T-helper 1 cell treated with Interleukin-12 subunit alpha and Interleukin-12 subunit beta and Interleukin-4 antibody, amounts not matched to agents 30 ng/mL and 1 ng/mL, for 36 hours (primary cell): ENCODE measurements around the gene TFAP2D. TPM values are rescaled to one million over a fixed set of nuclear protein-coding genes. Genes with fewer than 3 reads are reported as not detected.

Experiments
- intact Hi-C: fragments of 100-400 bp; cut with micrococcal nuclease; formaldehyde crosslinking; loops from one replicate; pipeline ENCODE4 v1.15.1; 2024
- total RNA-seq: library from RNA; stranded (reverse); gene quantifications from 2 replicates; pipeline ENCODE4 v1.2.3, GENCODE V29; 2022

The TFAP2D gene
- total RNA-seq, result not detected in 2 replicates

DNA sequence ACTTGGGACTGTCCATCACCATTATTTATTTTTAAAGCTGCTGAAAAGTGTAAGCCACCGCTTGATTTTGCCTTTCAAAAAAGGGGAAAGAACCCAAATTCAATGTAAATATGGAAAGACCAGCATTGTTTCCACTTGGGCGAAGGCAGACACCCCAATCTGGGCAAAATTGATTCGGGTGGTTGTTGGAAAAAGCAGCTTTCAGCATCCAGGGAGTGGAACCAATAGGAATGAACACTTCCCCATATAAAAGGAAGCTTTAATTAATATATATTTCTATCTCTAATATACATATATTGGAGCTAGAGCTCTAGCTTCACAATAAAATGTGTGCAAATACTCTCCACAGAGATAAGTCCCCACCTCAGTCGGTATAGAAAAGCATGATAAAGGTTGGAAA, at the start of gene TFAP2D:
Gene TFAP2D, plus strand, starts transcription at position 301 of the 400 bp plus-strand sequence. CDS start 530 bp downstream, outside the sequence.
- intact Hi-C loops, result loop anchor here (1.0 kb wide), 1 partner anchor 12 kb away; no protein-coding TSS in a partner anchor

GRCh38 chr6:50663806-50664205, 49.5 kb upstream of the TFAP2D start:
- intact Hi-C loops, result no loop called here

DNA sequence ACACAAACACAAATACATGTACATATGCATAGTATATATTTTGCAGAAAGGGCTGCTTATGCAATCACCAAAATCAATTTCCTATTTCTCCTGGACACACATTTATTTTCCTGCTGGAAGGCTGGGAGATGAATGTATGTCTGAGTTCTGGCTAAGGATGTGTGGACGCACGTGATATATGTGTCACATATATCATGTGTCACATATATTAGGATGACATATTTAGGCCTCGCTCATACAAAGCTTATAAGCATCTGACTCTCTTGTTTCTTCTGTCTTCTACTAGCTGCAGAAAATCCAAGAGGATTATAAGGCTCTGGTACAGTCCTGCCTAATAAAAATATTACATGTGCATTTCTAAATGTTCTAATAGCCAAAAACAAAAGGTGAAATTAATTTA, 47.2 kb upstream of the TFAP2D start:
- intact Hi-C loops, result no loop called here

DNA sequence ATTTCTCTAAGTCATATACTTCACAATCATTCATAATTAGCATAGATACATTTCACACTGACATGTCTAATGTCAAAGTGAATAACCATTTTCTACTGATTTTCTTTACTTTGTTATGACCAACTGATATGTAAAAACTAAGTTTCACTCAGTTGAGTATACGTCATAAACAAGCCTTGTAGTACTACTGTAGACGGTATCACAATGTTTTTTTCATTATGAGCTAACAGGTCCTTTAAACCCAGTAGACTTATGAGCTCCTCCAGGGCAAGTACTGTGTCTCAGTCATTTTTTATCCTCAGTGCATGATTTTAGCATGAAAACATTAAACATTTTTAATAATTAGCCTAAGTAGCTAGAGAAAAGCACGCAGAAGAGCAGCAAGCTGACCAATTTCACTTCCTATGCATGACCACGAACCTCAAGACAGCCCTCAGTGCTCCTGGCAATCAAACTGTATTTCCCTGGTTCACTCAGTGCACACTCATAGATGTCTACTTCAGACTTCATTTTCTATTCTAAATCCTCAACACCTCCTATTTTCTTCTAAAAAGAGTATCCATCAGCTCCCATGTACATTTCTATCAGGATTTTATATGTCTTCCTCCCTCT, 32.0 kb upstream of the TFAP2D start:
- intact Hi-C loops, result no loop called here

- intact Hi-C loops, result no loop called here
These were observed 24.1 kb upstream of the TFAP2D start for GRCh38 chr6:50689210-50689609.

DNA sequence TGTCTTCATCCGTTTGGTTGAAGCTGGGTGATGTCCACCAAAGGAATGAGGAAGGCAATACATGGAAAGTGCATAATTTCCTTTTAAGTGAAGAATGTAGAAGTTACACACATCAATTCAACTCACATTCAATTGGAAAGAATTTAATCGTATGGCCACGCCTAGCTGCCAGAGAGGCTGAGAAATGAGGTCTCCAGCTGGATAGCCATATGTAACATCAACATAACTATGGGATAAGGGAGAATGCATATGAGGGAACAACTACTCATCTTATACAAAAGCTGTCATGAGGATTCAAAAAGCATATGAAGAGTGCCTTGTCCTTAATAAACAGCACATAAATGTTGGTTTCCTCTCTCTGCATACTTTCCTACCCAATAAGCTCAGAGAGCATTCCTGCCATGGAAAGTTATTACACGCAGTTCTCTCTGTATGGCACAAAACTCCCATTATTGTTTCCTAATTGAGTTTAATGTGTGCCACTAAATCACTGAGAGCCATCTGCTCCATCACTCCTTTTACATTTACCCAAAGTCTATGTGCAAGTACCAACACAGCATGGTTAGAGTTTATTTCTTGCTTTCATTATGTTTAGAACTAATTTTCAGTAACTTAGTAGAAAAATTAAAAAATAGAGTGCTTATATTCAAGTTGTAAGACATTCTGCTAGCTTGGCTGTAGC, 21.4 kb upstream of the TFAP2D start:
- intact Hi-C loops, result no loop called here

DNA sequence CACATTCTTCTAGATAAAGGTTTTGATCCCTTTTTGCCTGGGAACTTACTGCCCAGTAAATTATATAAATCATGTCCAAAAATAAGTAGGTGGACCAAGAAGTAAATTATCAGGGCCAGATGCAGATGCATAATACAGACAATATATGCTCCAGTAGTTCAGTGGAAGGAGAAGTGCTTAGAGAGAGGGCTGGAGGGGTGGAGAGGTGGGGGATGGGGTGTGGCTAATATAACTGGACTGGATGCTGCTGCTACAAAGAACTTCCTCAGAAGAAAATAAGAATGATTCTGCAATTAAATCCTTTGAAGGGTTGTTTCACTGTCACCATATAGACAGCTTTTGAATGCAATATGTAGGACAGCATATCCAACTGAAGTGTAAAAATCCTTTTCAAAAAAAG, 14.8 kb upstream of the TFAP2D start:
- intact Hi-C loops, result no loop called here

- intact Hi-C loops, result no loop called here
These were observed 14.1 kb upstream of the TFAP2D start for GRCh38 chr6:50699051-50699775.

GRCh38 chr6:50706575-50706974, 6.8 kb upstream of the TFAP2D start:
- intact Hi-C loops, result no loop called here

GRCh38 chr6:50707191-50707590, 6.1 kb upstream of the TFAP2D start:
- intact Hi-C loops, result loop anchor here (1.0 kb wide), 1 partner anchor 10 kb away; no protein-coding TSS in a partner anchor

- intact Hi-C loops, result loop anchor here (1.0 kb wide), 1 partner anchor 10 kb away; no protein-coding TSS in a partner anchor
These were observed 5.5 kb upstream of the TFAP2D start for GRCh38 chr6:50707652-50708300.

- intact Hi-C loops, result no loop called here
These were observed 4.5 kb upstream of the TFAP2D start for GRCh38 chr6:50708664-50709365.

DNA sequence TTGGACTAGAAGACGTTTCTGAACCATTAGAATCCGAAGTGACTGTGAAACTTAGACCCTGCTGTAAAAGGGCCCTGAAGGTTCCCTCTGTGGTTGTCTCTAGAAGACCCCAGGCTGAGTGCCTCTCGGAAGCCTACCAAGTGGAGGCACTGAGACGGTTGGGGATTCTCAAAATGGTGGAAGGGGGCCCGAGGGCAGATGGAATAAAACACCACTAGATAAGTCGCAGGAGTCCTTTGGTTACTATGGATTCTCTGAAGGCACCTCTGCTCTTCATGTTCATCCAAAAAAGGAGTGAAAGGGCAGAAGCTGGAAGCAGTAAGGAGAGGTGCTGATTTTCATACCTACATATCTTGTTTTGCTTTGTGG, 4.0 kb upstream of the TFAP2D start:
- intact Hi-C loops, result no loop called here

- intact Hi-C loops, result no loop called here
These were observed 1.6 kb upstream of the TFAP2D start for GRCh38 chr6:50711686-50712085.

GRCh38 chr6:50712291-50712690, 1.0 kb upstream of the TFAP2D start:
- intact Hi-C loops, result no loop called here

DNA sequence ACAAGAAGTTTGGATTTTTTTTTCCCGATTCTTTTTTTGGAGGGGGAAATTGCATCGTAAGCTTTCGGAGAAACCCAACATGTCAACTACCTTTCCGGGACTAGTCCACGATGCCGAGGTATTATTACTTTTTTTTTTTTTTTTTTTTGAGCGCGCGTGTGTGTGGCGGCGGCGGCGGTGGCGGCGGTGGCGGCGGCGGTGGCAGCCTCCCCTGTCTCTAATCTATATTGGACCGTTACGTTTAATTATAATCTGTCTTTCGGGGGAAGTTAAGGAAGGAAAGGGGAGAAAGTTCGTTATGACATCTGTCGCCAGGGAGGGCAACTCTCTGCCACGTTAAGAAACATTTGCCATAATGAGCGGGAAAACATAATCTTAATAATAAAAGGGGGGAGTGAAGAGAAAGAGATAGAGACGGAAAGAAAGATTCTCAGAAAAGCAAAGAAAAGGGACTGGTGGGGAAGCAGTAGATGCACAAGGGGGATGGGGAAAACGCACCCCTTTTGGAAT, 706 bp downstream of the TFAP2D start:
- intact Hi-C loops, result loop anchor here (1.0 kb wide), 1 partner anchor 11 kb away; no protein-coding TSS in a partner anchor

- intact Hi-C loops, result no loop called here
These were observed 1.4 kb downstream of the TFAP2D start for GRCh38 chr6:50714487-50715379.

- intact Hi-C loops, result loop anchor here (1.0 to 2.0 kb wide), 2 partner anchors 10 to 106 kb away; no protein-coding TSS in a partner anchor
These were observed 3.7 kb downstream of the TFAP2D start for GRCh38 chr6:50716899-50717509.

- intact Hi-C loops, result loop anchor here (1.0 to 2.0 kb wide), 2 partner anchors 11 to 105 kb away; no protein-coding TSS in a partner anchor
These were observed 4.6 kb downstream of the TFAP2D start for GRCh38 chr6:50717734-50718457.
